Stimulated activated naive CD8-positive, alpha-beta T cell treated with anti-CD3 and anti-CD28 coated beads, Interleukin-15, amount 100 ng/mL, for 72 hours (primary cell): ENCODE measurements around the gene CYP46A1.

ENCODE experiments used
- ATAC-seq: fragments of 150-1000 bp; cut with Tn5 transposase; 2 replicates; pipeline ENCODE4 v1.10.0; 2021; ENCODE audit warnings: mild to moderate bottlenecking, moderate library complexity
- DNase-seq, 2 donors: peaks; one replicate each; pipeline ENCODE4 v3.0.0; 2021 to 2022
- H3K27ac Mint-ChIP-seq, 2 donors: one replicate each; pipeline ENCODE4 v1.8.0; 2022; ENCODE audit warnings: mild to moderate bottlenecking in 2 of 2, mixed read lengths in 2 of 2, moderate library complexity in 2 of 2
- H3K27me3 Mint-ChIP-seq: one replicate; pipeline ENCODE4 v1.8.0; 2022; ENCODE audit warnings: mixed read lengths
- H3K4me1 Mint-ChIP-seq: one replicate; pipeline ENCODE4 v1.8.0; 2022; ENCODE audit warnings: mild to moderate bottlenecking, mixed read lengths
- H3K4me3 Mint-ChIP-seq, 2 donors: one replicate each; pipeline ENCODE4 v1.8.0; 2022; ENCODE audit warnings: mild to moderate bottlenecking in 2 of 2, mixed read lengths in 2 of 2, moderate library complexity in 1 of 2
- H3K9me3 Mint-ChIP-seq, 2 donors: one replicate each; pipeline ENCODE4 v1.8.0; 2022; ENCODE audit warnings: mixed read lengths in 2 of 2

The CYP46A1 gene

DNA sequence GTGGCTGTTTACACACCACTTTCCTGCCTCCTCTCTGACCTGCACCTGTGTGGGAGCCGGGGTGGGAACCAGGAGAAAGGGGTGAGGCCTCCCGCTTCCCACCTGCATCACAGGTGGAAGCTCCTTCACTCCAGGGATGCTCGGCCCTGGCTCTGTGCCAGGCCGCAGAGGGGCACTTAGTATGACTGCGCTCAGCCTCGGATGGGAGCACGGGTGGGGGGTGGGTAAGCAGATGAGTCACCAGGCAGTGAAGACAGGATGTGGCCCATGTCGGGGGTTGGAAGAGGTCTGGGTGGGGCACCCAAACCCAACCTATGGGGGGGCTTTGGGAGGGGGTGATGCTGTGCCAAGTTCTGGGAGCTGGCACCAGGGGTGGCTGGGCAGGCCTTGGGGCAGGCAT is 7.4 kb upstream of the CYP46A1 start:
- H3K9me3 Mint-ChIP-seq: peaks cover 5 to 10% of the 10 kb centered on the region in 2 donors
- no peak for DNase-seq
- no peak for ATAC-seq
- H3K4me3 Mint-ChIP-seq: no peak overlapping the region
- peaks cover 36% of the 10 kb centered on the region for H3K27me3 Mint-ChIP-seq
- no peak overlapping the region for H3K27ac Mint-ChIP-seq
- H3K4me1 Mint-ChIP-seq: peaks cover 6% of the 10 kb centered on the region

DNA sequence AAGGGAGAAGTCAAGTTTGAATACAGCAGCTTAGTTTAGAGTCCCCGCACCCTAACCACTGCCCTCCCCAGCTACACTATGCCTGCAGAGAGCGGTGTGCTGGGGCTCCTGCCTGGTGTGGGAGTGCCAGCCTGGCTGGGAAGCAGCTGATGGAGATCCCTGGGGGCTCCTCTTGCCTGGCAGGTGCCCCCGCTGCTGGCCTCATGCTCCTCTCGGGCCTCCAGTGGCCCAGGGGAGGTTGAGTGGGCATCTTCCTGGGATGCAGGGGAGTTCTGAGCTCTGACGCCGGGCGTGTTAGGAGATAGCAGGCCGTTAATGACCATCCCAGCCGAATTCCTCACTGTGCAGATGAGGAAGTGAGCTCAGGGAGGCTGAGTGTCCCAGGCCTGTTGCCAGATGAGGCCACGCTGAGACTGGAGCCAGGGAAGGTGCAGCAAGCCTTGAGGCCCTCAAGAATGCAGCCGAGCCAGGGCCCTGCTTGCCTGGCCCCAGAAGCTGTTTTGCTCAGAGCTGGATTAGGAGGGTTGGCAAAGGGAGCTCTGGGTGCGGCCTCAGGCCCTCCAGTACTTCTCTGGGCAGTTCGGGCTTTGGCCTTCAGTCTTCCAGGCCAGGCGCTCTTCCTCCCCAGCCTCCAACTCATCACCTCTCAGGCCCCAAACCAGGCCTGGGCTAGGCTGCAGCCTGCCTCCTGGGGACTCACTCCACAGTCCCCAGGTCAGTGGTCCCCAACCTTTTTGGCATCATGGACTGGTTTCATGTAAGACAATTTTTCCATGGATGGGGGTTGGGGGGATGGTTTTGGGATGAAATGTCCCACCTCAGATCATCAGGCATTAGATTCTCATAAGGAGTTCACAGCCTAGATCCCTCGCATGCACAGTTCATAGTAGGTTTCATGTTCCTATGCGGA is 6.6 kb upstream of the CYP46A1 start:
- H3K4me1 Mint-ChIP-seq: peaks cover 8% of the 10 kb centered on the region
- peaks cover 33% of the 10 kb centered on the region for H3K27me3 Mint-ChIP-seq
- H3K27ac Mint-ChIP-seq: no peak overlapping the region
- no peak overlapping the region for H3K4me3 Mint-ChIP-seq
- peaks cover 5 to 10% of the 10 kb centered on the region in 2 donors for H3K9me3 Mint-ChIP-seq
- no peak for ATAC-seq
- DNase-seq: no peak

DNA sequence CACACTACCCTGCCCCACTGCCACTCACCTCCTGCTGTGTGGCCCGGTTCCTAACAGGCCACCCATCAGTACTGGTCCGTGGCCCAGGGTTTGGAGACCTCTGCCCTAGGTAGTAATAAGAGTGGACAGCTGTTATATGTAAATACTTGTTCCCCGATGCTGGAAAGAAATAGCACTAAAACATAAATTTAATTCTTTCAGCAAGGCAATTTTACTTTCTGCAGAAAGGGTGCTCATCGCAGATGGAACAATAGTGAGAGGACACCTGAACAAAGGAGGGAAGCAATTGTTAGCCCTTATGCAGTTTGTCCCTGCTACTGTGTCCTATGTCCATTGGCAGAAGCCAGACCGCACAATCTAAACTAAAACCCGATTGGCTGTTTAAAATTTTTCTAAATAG is 5.9 kb upstream of the CYP46A1 start:
- no peak overlapping the region for H3K27ac Mint-ChIP-seq
- H3K4me1 Mint-ChIP-seq: peaks cover 13% of the 10 kb centered on the region
- ATAC-seq (no peak), DNase-seq (no peak)
- peaks cover 5 to 10% of the 10 kb centered on the region in 2 donors for H3K9me3 Mint-ChIP-seq
- H3K4me3 Mint-ChIP-seq: no peak overlapping the region
- peaks cover 25% of the 10 kb centered on the region for H3K27me3 Mint-ChIP-seq

DNA sequence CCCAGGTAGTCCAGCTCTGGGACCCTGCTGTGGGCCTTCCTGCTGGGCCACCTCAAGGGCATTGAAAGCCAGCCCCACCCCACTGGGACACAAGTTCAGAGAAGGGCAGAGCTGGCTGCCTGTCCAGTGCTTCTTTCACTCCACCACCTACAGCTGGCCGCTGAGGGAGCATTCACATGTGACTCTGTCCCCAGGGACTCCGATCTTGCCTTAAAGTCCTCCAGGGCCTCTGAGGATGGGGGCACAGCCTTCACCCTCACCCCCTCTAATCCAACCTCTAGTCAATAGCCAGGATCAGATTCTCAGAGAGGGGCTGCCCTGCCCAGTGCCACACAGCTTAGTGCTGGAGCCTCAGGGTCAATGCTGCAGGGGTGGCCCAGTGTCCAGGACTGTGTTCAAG is 5.0 kb upstream of the CYP46A1 start:
- H3K4me3 Mint-ChIP-seq: no peak overlapping the region
- H3K27me3 Mint-ChIP-seq: peaks cover 22% of the 10 kb centered on the region
- no peak overlapping the region for H3K27ac Mint-ChIP-seq

DNA sequence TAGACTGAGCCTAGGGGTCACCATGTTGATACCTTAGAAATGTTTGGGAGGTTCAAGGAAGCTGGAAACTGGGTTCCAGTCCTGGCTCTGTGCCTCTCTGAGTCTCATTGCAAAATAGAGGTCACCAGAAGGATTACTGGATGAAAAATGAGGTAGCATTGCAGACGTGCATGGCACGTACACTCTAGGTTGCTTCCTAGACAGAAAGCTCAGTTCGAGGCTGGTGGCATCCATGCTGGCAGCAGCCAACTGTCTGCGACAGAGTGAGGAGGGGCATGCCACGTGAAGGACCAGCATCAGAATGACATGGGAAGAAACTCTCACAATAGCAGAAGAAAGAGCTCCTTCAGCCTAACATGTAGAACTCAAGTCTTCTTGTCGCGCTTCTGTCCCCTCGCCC is 4.6 kb upstream of the CYP46A1 start:
- DNase-seq (no peak), ATAC-seq (no peak)
- Mint-ChIP-seq H3K27me3 (peaks cover 18% of the 10 kb centered on the region), H3K4me3 (no peak overlapping the region), H3K4me1 (peaks cover 13% of the 10 kb centered on the region), H3K27ac (no peak overlapping the region), H3K9me3 (peaks cover 5 to 10% of the 10 kb centered on the region in 2 donors)

More for the DNA sequence above, 5.0 kb upstream of the CYP46A1 start:
- DNase-seq: no peak
- Mint-ChIP-seq H3K9me3 (peaks cover 5 to 10% of the 10 kb centered on the region in 2 donors), H3K4me1 (peaks cover 13% of the 10 kb centered on the region)
- no peak for ATAC-seq

DNA sequence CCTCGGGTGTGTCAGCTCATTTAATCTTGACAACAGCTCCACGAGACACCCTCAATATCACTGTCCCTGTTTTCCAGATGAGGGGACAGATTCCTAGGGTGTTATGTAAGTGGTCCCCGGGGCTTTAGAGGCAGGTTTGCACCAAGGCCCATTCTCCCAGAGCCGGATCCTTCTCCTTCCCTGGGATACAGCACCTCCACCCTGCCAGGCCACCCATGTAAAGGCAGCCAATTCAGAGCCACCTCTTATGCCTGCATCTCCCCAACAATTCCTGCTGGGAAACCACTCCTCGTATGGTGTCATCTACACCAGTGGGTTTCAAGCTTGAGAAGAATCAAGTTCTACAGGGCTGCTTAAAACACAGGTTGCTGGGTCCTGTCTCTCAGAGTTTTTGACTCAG is 4.1 kb upstream of the CYP46A1 start:
- ATAC-seq (no peak), DNase-seq (no peak)
- H3K27ac Mint-ChIP-seq: no peak overlapping the region
- H3K27me3 Mint-ChIP-seq: peaks cover 15% of the 10 kb centered on the region
- no peak overlapping the region for H3K4me3 Mint-ChIP-seq
- peaks cover 13% of the 10 kb centered on the region for H3K4me1 Mint-ChIP-seq
- H3K9me3 Mint-ChIP-seq: peaks cover 5 to 10% of the 10 kb centered on the region in 2 donors

DNA sequence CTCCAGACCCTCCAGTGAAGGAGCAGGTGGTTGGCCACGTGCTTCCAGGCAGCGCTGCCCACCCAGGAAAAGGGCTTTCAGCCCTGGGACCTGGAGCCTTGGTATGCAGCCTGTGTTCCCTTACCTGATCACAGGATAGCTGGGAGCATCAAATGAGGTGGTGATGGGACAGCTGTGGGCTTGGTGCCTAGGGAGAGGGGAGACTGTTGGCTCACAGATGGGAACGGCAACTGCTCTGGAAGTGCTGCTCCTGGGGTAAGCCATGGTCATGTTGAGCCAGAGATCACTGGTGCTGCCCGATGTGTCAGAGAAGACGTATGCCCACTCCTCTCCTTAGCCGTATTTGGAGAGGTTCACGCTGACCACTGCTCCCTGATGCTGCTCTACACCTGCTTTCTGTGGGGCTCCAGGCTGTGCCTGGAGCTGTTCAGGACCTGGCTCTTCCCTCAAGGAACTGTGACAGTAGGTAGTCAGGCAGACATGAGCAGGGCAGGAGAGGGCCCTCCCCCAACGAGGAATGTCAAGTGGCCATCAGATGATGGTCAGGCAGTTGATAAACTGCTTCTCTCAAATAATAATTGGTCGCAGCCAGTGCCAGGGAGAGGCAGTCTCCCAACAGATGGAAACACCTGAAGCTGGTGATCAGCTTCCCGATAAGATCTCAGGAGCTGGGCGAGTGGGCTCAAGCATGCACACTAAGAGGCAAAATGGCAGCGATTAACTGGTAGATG is 2.8 kb upstream of the CYP46A1 start:
- no peak overlapping the region for H3K27ac Mint-ChIP-seq
- peaks cover 13% of the 10 kb centered on the region for H3K4me1 Mint-ChIP-seq
- H3K4me3 Mint-ChIP-seq: no peak overlapping the region
- DNase-seq (no peak), ATAC-seq (no peak)
- peaks cover 5 to 10% of the 10 kb centered on the region in 2 donors for H3K9me3 Mint-ChIP-seq
- H3K27me3 Mint-ChIP-seq: peaks cover 17% of the 10 kb centered on the region

DNA sequence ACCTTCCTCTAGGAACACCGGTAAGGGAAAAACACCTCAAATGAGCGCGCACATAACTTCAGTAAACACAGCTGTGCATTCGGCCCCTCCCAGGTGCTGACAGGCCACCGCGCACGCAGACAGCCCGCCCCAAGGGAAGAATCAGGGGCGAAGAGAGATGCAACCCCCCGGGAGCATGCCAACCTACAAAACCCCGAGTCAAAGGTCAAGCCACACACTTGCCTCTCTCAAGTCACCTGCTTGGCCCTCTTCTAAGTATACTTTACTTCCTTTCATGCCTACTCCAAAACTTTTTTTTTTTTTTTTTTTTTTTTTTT is 2.3 kb upstream of the CYP46A1 start:
- H3K4me1 Mint-ChIP-seq: peaks cover 8% of the 10 kb centered on the region
- no peak for DNase-seq
- H3K4me3 Mint-ChIP-seq: no peak overlapping the region
- H3K9me3 Mint-ChIP-seq: peaks cover 5 to 10% of the 10 kb centered on the region in 2 donors
- H3K27me3 Mint-ChIP-seq: peaks cover 18% of the 10 kb centered on the region
- ATAC-seq: no peak
- no peak overlapping the region for H3K27ac Mint-ChIP-seq

DNA sequence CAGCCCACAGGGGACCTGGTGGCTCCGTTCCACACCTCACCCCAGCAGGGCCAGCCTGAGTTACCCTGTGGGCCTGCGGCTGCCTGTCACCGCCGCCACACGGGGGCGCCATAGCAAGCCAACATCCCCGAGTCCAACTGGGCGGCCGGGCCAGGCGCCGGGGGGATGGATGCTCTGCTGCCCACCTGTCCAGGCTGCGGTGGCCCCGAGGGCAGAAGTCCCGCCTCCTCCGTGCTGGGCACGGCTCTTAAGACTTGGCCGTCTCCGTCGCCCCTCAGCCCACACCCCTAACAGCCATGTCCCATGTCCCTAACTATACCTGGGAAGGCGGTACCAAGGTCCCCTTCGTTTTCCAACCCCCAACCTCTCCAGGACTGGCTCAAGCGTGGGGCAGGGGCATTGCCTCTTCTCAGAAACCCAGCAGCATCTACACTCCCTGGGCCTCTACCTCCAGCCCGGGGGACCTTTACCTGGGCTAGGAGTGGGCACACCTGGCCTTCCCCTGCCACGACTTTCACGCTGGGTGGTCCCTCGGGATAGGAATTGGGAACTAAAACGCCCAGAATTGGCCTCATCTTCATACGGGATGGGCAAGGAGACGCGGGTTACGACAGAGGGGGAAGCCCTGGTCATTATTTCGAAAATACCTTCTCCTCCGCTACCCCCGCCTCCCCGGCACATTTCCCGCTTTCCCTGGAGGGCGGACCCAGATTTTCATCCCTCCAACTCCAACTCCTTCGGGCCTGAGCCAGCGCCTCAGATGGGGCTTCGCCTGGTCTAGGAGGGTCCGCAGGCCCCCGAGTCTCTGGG is 1.1 kb upstream of the CYP46A1 start:
- H3K9me3 Mint-ChIP-seq: peaks cover 5 to 10% of the 10 kb centered on the region in 2 donors
- ATAC-seq: peak; percentile 59

DNA sequence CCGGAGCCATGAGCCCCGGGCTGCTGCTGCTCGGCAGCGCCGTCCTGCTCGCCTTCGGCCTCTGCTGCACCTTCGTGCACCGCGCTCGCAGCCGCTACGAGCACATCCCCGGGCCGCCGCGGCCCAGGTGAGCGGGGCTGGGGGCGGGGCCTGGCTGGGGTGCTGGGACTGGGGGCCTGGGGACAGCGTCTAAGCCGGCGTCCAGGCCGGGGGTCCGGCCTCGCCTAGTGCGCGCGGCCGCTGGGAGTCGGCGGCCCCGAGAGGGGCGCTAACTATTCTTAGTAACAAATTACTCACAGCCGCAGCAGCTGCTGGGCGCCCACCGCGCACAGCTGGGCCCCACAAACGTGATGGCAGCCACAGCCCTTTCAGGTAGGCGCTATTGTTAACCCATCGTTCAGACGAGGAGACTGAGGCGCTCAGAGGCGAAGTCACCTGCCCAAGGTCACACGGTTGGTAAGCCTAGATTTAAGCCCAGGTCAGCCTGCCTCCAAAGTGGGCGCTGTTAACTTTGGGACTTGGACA is 374 bp downstream of the CYP46A1 start:
- peaks cover 24% of the 10 kb centered on the region for H3K4me1 Mint-ChIP-seq
- no peak for DNase-seq
- H3K4me3 Mint-ChIP-seq: no peak overlapping the region
- H3K27me3 Mint-ChIP-seq: peaks cover 44% of the 10 kb centered on the region
- H3K27ac Mint-ChIP-seq: no peak overlapping the region
- ATAC-seq: peak; percentile 51
- H3K9me3 Mint-ChIP-seq: no peaks in the 10 kb centered on the region

More for the DNA sequence above, 1.1 kb upstream of the CYP46A1 start:
- H3K27ac Mint-ChIP-seq: peak overlapping the region; percentile 40 to 91
- H3K4me3 Mint-ChIP-seq: peak overlapping the region; percentile 90 to 96
- peaks cover 29% of the 10 kb centered on the region for H3K27me3 Mint-ChIP-seq
- H3K4me1 Mint-ChIP-seq: peaks cover 13% of the 10 kb centered on the region
- DNase-seq: peak; percentile 83 to 84

DNA sequence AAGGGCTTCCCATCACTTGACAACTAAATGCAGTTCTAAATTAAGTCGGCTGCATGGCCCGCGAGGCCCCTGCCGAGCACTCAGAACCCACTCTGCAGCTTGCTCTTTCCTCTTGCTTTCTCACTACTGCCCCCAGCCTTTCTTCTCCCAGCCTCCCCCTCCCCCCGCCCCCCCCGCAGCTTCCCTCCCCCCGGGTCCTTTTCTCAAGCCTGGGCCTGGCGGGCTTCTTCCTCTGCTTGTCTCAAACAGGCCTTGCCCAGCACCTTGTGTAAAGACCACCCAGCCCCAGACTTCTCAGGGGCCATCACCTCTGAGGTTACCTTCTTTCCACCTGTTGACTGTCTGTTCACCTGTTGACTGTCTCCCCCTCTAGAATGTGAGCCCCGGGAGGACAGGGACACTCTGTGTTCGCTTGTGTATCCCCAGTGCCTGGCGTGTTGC is 1.1 kb downstream of the CYP46A1 start:
- Mint-ChIP-seq H3K27ac (no peak overlapping the region), H3K4me1 (peaks cover 24% of the 10 kb centered on the region), H3K4me3 (peak overlapping the region; percentile 44 to 62), H3K9me3 (no peaks in the 10 kb centered on the region), H3K27me3 (peaks cover 51% of the 10 kb centered on the region)
- DNase-seq (peak in 1 of 2 donors; percentile 6), ATAC-seq (no peak)

DNA sequence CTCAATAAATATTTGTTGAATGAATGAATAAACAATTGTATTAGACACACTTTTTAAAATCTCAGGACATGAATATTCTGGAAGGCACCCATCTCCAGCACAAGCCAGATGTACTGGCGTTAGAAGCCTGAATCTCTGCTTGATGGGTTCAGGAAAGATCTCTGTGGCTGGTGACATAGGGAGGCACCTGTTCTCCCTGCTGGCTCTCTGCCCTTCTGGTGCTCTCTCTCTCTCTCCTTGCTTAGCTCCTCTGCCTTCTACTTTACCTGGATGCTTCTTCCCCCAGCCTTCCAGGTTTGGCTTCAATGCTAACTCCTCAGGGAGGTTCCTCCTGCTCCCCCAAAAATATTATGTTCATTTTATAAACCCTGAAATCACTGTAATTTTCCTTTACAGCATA is 1.5 kb downstream of the CYP46A1 start:
- peak overlapping the region; percentile 44 to 48 for H3K4me3 Mint-ChIP-seq
- H3K27me3 Mint-ChIP-seq: peaks cover 55% of the 10 kb centered on the region
- DNase-seq: peak in 1 of 2 donors; percentile 1
- no peak overlapping the region for H3K27ac Mint-ChIP-seq
- peaks cover 24% of the 10 kb centered on the region for H3K4me1 Mint-ChIP-seq
- no peaks in the 10 kb centered on the region for H3K9me3 Mint-ChIP-seq
- ATAC-seq: no peak

DNA sequence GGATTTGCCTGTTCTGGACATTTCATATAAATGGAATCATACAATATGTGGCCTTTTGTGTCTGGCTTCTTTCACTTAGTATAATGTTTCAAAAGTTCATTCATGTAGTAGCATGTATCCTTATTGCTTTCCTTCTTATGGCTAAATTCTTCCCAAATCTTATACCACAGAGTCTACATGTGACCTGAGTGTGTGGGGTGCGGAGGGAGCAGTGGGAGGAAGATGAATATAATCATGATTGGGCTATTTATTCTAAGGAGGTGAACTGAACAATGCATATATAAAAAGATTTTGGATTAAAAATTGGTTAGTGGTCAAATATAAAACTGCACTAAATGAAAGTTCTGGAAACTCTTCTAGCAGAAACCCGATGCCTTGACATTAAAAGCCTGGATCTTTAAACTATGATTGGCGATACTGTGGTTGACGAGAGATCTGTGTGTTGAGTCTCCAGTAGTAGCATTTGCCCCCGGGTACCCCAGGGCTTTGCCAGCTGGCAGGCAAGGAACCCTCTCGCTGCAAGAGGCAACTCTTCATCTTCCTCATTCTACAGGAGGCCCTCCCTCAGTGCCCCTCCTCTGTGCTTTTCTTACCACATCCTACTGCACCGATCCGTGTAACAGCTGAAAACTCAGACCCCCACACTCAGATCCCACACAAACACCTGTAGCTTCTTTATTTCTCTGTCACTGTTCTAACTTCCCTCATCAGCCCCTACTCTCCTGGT is 2.6 kb downstream of the CYP46A1 start:
- Mint-ChIP-seq H3K9me3 (no peaks in the 10 kb centered on the region), H3K4me3 (no peak overlapping the region), H3K27me3 (peaks cover 66% of the 10 kb centered on the region), H3K4me1 (peaks cover 24% of the 10 kb centered on the region), H3K27ac (no peak overlapping the region)
- DNase-seq: peak in 1 of 2 donors; percentile 4
- ATAC-seq: no peak

DNA sequence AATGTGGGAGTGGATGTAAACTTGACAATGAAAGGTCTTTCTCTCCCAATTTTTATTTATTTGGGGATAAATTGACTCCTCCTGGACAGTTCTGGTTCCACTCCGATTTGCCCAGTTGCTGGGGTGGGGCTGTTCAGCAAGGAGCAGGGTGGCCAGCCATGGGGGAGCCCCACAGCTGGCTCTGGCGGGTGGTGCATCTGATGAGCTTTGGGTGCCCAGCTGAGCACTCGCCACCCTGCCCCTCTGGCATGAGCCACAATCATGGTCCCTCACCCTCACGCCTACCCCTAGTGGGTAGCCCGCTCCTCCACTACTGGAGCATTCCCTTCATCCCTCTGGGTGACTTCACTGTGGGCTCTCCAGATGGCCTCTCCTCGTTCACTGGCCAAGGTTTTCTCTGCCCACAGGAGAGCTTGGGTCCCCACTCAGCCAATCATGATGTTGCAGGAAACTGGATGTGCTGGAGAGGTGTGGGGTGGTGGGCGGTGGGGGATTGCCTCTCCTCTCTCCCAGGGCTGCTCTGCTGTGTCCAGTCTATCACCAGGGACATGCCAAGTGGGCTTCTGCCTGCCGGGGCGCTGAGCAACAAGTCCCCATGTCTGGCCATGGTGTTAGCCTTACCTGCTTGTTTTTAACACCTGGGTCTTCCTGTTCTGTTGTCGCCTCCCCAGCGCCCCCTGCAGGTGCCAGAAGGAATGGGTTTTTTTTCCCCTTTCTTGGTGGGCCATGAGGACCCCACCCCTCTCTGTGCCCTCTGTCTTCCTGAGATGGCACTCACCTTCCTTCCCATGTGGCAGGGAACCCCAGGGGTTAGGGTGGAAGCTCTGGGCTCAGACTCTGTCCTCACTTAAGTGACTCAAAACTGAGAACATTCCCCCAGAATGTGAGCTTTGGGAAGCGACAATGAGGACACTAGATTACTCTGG is 3.4 kb downstream of the CYP46A1 start:
- ATAC-seq (no peak), DNase-seq (peak; percentile 31 to 38)
- Mint-ChIP-seq H3K9me3 (no peaks in the 10 kb centered on the region), H3K4me3 (no peak overlapping the region), H3K4me1 (peaks cover 22% of the 10 kb centered on the region), H3K27ac (no peak overlapping the region), H3K27me3 (peaks cover 68% of the 10 kb centered on the region)
